Activated CD4-positive, alpha-beta memory T cell treated with anti-CD3 and anti-CD28 coated beads for 36 hours (primary cell): ENCODE data around the gene ADGB. TPM values are rescaled to one million over a fixed set of nuclear protein-coding genes. Genes with fewer than 3 reads are reported as not detected.
"Not testable (repeated sequence)": the region's sequence is repeated elsewhere in the genome, so short reads cannot be mapped to it uniquely, and the experiment has no call there.

Source experiments
- CTCF ChIA-PET: fragments of 350-600 bp; sonication (Branson Sonifier 250); formaldehyde crosslinking; loops from one replicate; lab custom pipeline; 2021; ENCODE audit warnings: antibody characterized with exemption, inconsistent platforms; lab: Charles Lee
- POLR2A ChIA-PET: fragments of 350-600 bp; sonication (Branson Sonifier 250); formaldehyde crosslinking; loops from one replicate; lab custom pipeline; 2021; ENCODE audit warnings: antibody characterized with exemption; lab: Charles Lee
- DNase-seq: peaks from one replicate; pipeline ENCODE4 v3.0.0-alpha.2; 2020
- H3K27ac Mint-ChIP-seq: one replicate; pipeline ENCODE4 v1.8.0; 2021; ENCODE audit warnings: mixed read lengths
- H3K27me3 Mint-ChIP-seq: one replicate; pipeline ENCODE4 v1.8.0; 2021; ENCODE audit warnings: mixed read lengths
- H3K36me3 Mint-ChIP-seq: one replicate; pipeline ENCODE4 v1.8.0; 2021; ENCODE audit warnings: mixed read lengths
- H3K4me1 Mint-ChIP-seq: one replicate; pipeline ENCODE4 v1.8.0; 2021; ENCODE audit warnings: low read depth, mixed read lengths
- H3K4me3 Mint-ChIP-seq: one replicate; pipeline ENCODE4 v1.8.0; 2021; ENCODE audit warnings: mild to moderate bottlenecking, mixed read lengths
- H3K9me3 Mint-ChIP-seq: one replicate; pipeline ENCODE4 v1.8.0; 2021; ENCODE audit warnings: mixed read lengths
- intact Hi-C: fragments of 100-400 bp; cut with micrococcal nuclease; formaldehyde crosslinking; loops from one replicate; pipeline ENCODE4 v1.15.1; 2023
- total RNA-seq, 2 experiments: library from RNA; stranded (reverse); gene quantifications; one replicate each; pipeline ENCODE4 v1.2.3, GENCODE V29; 2021

Gene ADGB
- total RNA-seq, 2 experiments from 2014 or later = 0.56 TPM; not detected in 1

GRCh38 chr6:146809014-146809413 lies 210.2 kb downstream of the ADGB start:
- intact Hi-C loops = not testable (repeated sequence)

GRCh38 chr6:146812811-146813321 lies 214.1 kb downstream of the ADGB start:
- H3K36me3 Mint-ChIP-seq, H3K27ac Mint-ChIP-seq, intact Hi-C loops, DNase-seq, CTCF ChIA-PET, H3K4me3 Mint-ChIP-seq, POLR2A ChIA-PET, H3K4me1 Mint-ChIP-seq, H3K9me3 Mint-ChIP-seq: not testable (repeated sequence)
- H3K27me3 Mint-ChIP-seq = peaks cover 10% of the 10 kb centered on the region

More at GRCh38 chr6:146809014-146809413, 210.2 kb downstream of the ADGB start:
- H3K4me3 Mint-ChIP-seq, H3K36me3 Mint-ChIP-seq, CTCF ChIA-PET, POLR2A ChIA-PET, H3K27ac Mint-ChIP-seq, H3K9me3 Mint-ChIP-seq, H3K4me1 Mint-ChIP-seq, DNase-seq: not testable (repeated sequence)
- H3K27me3 Mint-ChIP-seq = peaks cover 14% of the 10 kb centered on the region

GRCh38 chr6:146813554-146813953 lies 214.8 kb downstream of the ADGB start:
- intact Hi-C loops = no loop called here
- Mint-ChIP-seq H3K4me1 (no peaks in the 10 kb centered on the region), H3K4me3 (no peak overlapping the region), H3K27ac (no peak overlapping the region), H3K36me3 (no peaks in the 10 kb centered on the region), H3K9me3 (no peaks in the 10 kb centered on the region), H3K27me3 (peaks cover 10% of the 10 kb centered on the region)
- ChIA-PET CTCF (no interaction called here), POLR2A (no interaction called here)
- no peak for DNase-seq

- no peak overlapping the region for H3K27ac Mint-ChIP-seq
- H3K4me3 Mint-ChIP-seq = no peak overlapping the region
- POLR2A ChIA-PET = no interaction called here
- no peaks in the 10 kb centered on the region for H3K9me3 Mint-ChIP-seq
- no peaks in the 10 kb centered on the region for H3K36me3 Mint-ChIP-seq
- DNase-seq = no peak
- intact Hi-C loops = no loop called here
- CTCF ChIA-PET = no interaction called here
- H3K4me1 Mint-ChIP-seq = no peaks in the 10 kb centered on the region
- H3K27me3 Mint-ChIP-seq = peaks cover 10% of the 10 kb centered on the region
Observed at GRCh38 chr6:146814148-146814750, 215.5 kb downstream of the ADGB start.

DNA sequence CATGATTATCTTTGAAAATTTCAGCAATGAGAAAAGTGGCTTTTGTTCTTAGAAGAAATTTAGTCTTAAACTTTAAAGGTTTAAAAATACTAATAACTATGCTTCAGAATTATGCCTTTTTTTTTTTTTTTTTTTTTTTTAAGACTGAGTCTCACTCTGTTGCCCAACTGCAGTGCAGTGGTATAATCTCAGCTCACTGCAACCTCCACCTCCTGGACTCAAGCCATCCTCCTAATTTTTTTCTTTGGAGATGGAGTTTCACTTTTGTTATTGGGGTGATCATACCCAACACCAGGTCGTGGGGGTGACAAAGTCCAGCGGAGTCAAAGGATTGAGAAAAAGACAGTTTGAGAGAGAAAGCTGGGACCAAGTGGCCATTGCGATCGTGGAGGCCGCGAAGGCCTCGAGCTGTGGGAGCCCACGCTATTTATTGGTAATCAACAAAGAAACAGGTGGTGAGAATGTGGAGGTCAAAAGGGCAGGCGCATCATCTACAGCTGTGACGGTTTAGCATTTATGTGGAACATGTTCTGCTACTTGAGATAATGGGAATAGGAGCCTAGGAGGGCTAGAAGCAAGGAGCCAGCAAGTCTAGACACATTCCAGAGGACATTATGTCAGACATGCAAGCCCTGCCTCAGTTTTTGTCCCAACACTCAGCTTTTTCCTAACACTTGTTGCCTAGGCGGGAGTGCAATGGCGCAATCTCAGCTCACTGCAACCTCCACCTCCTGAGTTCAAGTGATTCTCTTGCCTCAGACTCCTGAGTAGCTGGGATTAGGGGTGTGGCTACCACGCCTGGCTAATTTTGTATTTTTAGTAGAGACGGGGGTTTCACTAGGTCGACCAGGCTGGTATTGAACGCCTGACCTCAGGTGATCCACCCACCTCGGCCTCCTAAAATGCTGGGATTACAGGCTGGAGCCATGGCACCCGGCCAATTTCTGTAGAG lies 217.0 kb downstream of the ADGB start:
- POLR2A ChIA-PET, intact Hi-C loops, H3K27me3 Mint-ChIP-seq, H3K36me3 Mint-ChIP-seq, CTCF ChIA-PET, DNase-seq, H3K4me1 Mint-ChIP-seq, H3K4me3 Mint-ChIP-seq, H3K9me3 Mint-ChIP-seq, H3K27ac Mint-ChIP-seq: not testable (repeated sequence)

DNA sequence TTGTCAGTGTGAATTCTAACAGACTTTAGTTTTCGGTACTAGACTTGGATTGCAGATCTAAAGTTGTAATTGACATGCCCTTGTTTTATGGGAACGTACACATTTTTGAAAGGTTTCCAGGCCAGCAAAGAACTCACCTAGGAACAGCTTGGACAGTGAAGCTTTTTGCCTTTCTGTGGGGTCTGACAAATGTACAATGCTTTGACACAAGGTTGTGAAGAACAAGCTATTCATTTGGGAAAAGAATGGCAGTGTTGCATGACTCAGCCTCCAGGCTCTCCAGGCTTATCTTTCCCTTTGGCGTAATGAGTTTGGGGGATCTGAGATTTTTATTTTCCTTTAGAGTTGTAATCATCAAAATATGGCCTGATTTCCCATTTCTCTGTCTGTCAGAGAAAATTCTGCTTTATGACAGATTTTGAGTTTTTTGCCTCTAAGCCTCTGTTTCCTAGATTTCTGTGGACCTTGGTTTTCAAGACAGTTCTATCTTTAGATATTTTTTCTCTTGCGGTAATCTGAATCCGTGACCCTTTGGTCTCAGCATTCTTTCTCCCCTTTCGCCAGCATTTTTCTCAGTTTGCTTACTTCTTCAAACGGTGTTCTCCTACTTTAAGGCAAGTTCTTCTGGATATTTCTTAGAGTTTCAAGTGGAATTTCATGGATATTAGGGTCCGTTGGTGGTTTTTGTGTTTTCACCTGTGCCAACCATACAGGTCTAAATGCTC lies 221.0 kb downstream of the ADGB start:
- Mint-ChIP-seq H3K9me3 (no peaks in the 10 kb centered on the region), H3K27me3 (peaks cover 6% of the 10 kb centered on the region), H3K4me3 (no peak overlapping the region), H3K27ac (no peak overlapping the region), H3K36me3 (no peaks in the 10 kb centered on the region), H3K4me1 (no peaks in the 10 kb centered on the region)
- intact Hi-C loops = no loop called here
- ChIA-PET CTCF (no interaction called here), POLR2A (no interaction called here)
- DNase-seq = no peak

DNA sequence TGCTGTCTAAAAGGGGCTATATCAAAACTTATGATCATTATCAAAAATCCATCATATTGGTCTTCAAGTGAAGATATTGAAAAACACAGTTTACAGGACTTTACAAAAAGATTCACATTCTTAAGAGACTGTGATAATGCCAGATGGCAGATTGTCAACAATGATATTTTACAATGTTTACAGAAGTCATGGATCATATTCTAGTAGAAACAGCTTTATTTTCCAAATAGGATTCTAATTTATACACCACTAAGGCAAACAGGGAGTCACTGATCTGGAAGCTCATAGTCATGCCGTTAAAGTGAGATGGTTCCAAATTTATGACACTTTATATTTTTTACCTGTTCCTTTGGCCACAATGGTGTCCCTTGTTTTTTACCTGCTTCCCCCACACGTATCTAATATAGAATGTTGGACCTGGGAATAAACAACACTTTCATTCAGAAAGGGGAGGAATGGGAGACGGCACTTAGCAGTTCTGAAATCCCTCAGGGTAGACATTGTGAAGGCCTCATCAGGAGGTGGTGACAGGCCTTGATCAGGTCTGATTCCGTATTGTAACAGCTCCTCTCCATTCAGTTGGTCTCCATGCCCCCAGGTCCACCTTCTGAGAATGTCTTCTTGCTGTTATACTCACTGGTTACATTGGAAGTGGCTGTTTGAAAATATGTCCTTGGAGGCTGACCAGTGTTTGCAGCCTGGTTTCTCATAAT lies 228.6 kb downstream of the ADGB start:
- H3K4me3 Mint-ChIP-seq = no peak overlapping the region
- no peaks in the 10 kb centered on the region for H3K4me1 Mint-ChIP-seq
- no peaks in the 10 kb centered on the region for H3K36me3 Mint-ChIP-seq

DNA sequence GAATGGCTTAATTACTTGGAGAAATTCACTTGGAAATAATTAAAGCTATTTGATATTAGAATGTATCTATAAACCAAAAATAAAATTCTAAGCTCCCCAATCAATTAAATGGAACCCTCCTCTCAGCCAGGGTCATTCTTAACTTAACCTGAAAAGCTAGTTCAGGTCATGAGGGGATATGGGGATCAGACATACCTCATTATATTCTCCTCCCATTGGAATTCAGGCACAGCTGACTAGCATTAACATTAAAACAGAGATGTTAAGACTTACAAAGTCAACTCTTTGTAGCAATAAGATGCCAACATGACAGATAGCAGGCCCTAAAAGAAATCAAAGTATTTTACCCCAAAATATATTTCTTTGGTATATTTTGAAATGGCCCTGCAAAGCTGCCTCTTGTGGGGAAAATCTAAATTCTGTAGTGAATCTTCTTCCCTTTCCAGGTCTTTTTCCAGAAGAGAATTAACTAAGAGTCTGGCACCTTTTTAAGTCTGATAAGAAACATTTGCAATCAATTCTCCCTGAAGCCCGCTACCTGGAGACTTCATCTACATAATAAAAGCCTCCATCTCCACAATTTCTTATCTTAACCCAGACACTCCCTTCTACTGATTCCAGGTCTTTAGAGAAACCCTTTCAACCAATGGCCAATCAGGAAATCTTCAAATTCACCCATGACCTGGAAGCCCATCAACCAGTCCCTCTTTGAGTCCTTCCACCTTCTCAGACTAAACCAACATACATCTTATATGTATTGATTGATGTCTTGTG lies 231.2 kb downstream of the ADGB start:
- no peak overlapping the region for H3K4me3 Mint-ChIP-seq
- no peaks in the 10 kb centered on the region for H3K36me3 Mint-ChIP-seq
- H3K27me3 Mint-ChIP-seq = peaks cover 8% of the 10 kb centered on the region
- no peaks in the 10 kb centered on the region for H3K9me3 Mint-ChIP-seq
- intact Hi-C loops = no loop called here
- no peaks in the 10 kb centered on the region for H3K4me1 Mint-ChIP-seq
- ChIA-PET POLR2A (no interaction called here), CTCF (no interaction called here)
- no peak for DNase-seq
- H3K27ac Mint-ChIP-seq = no peak overlapping the region

More for the DNA sequence above, 228.6 kb downstream of the ADGB start:
- no peak overlapping the region for H3K27ac Mint-ChIP-seq
- intact Hi-C loops = no loop called here
- H3K27me3 Mint-ChIP-seq = peaks cover 13% of the 10 kb centered on the region
- no peaks in the 10 kb centered on the region for H3K9me3 Mint-ChIP-seq
- ChIA-PET POLR2A (no interaction called here), CTCF (no interaction called here)
- no peak for DNase-seq

GRCh38 chr6:146833157-146833556 lies 234.4 kb downstream of the ADGB start:
- no peak overlapping the region for H3K27ac Mint-ChIP-seq
- DNase-seq = no peak
- intact Hi-C loops = no loop called here
- H3K27me3 Mint-ChIP-seq = peaks cover 8% of the 10 kb centered on the region
- no peak overlapping the region for H3K4me3 Mint-ChIP-seq
- CTCF ChIA-PET = no interaction called here
- no peaks in the 10 kb centered on the region for H3K9me3 Mint-ChIP-seq
- POLR2A ChIA-PET = no interaction called here
- no peaks in the 10 kb centered on the region for H3K4me1 Mint-ChIP-seq
- H3K36me3 Mint-ChIP-seq = no peaks in the 10 kb centered on the region

- no peaks in the 10 kb centered on the region for H3K36me3 Mint-ChIP-seq
- DNase-seq = no peak
- ChIA-PET POLR2A (no interaction called here), CTCF (no interaction called here)
- H3K9me3 Mint-ChIP-seq = peaks cover 8% of the 10 kb centered on the region
- H3K27me3 Mint-ChIP-seq = no peaks in the 10 kb centered on the region
- intact Hi-C loops = no loop called here
- no peak overlapping the region for H3K4me3 Mint-ChIP-seq
- H3K4me1 Mint-ChIP-seq = no peaks in the 10 kb centered on the region
- H3K27ac Mint-ChIP-seq = no peak overlapping the region
Observed at GRCh38 chr6:146840216-146840615, 241.4 kb downstream of the ADGB start.

GRCh38 chr6:146840641-146841040 lies 241.9 kb downstream of the ADGB start:
- peaks cover 2% of the 10 kb centered on the region for H3K36me3 Mint-ChIP-seq
- H3K4me1 Mint-ChIP-seq = no peaks in the 10 kb centered on the region
- ChIA-PET CTCF (interaction anchor here (1.1 kb wide), 1 partner anchor 18 kb away, joined by 4 read pairs; no protein-coding TSS in a partner anchor), POLR2A (no interaction called here)
- DNase-seq = no peak
- peaks cover 10% of the 10 kb centered on the region for H3K9me3 Mint-ChIP-seq
- no peaks in the 10 kb centered on the region for H3K27me3 Mint-ChIP-seq
- H3K27ac Mint-ChIP-seq = no peak overlapping the region
- intact Hi-C loops = no loop called here
- H3K4me3 Mint-ChIP-seq = no peak overlapping the region
